BE2C (cell line): ENCODE results near the gene PLEKHF1.

Source experiments
- DNase-seq: peaks from one replicate; pipeline ENCODE4 v3.0.0-alpha.2; 2020
- H3K27me3 ChIP-seq: fragments of 250-450 bp; sonication (Bioruptor Pico); 2 replicates; pipeline ENCODE4 v1.5.1; 2020; ENCODE audit warnings: mild to moderate bottlenecking
- H3K36me3 ChIP-seq: fragments of 250-450 bp; sonication (Bioruptor Pico); 2 replicates; pipeline ENCODE4 v1.5.1; 2020; ENCODE audit warnings: mild to moderate bottlenecking
- H3K4me1 ChIP-seq: fragments of 250-450 bp; sonication (Bioruptor Pico); 2 replicates; pipeline ENCODE4 v1.5.1; 2020
- H3K4me3 ChIP-seq: 2 replicates; pipeline ENCODE4 v1.5.1; 2011; ENCODE audit warnings: low read depth, low read length
- H3K9me3 ChIP-seq: fragments of 250-450 bp; sonication (Bioruptor Pico); 2 replicates; pipeline ENCODE4 v1.5.1; 2020
- CTCF ChIP-seq: IDR thresholded peaks from 2 replicates; pipeline ENCODE4 v1.5.1; 2012; ENCODE audit warnings: mild to moderate bottlenecking, low read depth, low read length

Gene PLEKHF1

GRCh38 chr19:29640231-29640630 lies 25.0 kb upstream of the PLEKHF1 start:
- Histone ChIP-seq H3K4me3 (no peak overlapping the region), H3K4me1 (no peaks in the 10 kb centered on the region), H3K27me3 (0 out of 2 replicates have a peak, but pooled peaks cover 4% of the 10 kb centered on the region), H3K36me3 (no peaks in the 10 kb centered on the region), H3K9me3 (no peaks in the 10 kb centered on the region)
- no peak for TF ChIP-seq CTCF
- no peak for DNase-seq

- no peak for DNase-seq
- Histone ChIP-seq H3K9me3 (no peaks in the 10 kb centered on the region), H3K4me3 (no peak overlapping the region), H3K4me1 (no peaks in the 10 kb centered on the region), H3K36me3 (no peaks in the 10 kb centered on the region), H3K27me3 (0 out of 2 replicates have a peak, but pooled peaks cover 7% of the 10 kb centered on the region)
- TF ChIP-seq CTCF = no peak
Measured at GRCh38 chr19:29641597-29641996, 23.7 kb upstream of the PLEKHF1 start.

GRCh38 chr19:29643361-29643935 lies 21.8 kb upstream of the PLEKHF1 start:
- no peak overlapping the region for H3K4me3 ChIP-seq
- H3K27me3 ChIP-seq = 0 out of 2 replicates have a peak, but pooled peaks cover 7% of the 10 kb centered on the region
- TF ChIP-seq CTCF = no peak
- H3K4me1 ChIP-seq = no peaks in the 10 kb centered on the region
- DNase-seq = no peak
- no peaks in the 10 kb centered on the region for H3K9me3 ChIP-seq
- no peaks in the 10 kb centered on the region for H3K36me3 ChIP-seq

GRCh38 chr19:29644210-29644609 lies 21.1 kb upstream of the PLEKHF1 start:
- Histone ChIP-seq H3K9me3 (no peaks in the 10 kb centered on the region), H3K27me3 (0 out of 2 replicates have a peak, but pooled peaks cover 7% of the 10 kb centered on the region), H3K4me3 (no peak overlapping the region), H3K36me3 (no peaks in the 10 kb centered on the region), H3K4me1 (no peaks in the 10 kb centered on the region)
- TF ChIP-seq CTCF = no peak
- DNase-seq = no peak

- H3K36me3 ChIP-seq = no peaks in the 10 kb centered on the region
- no peak for DNase-seq
- H3K4me1 ChIP-seq = no peaks in the 10 kb centered on the region
- 0 out of 2 replicates have a peak, but pooled peaks cover 3% of the 10 kb centered on the region for H3K27me3 ChIP-seq
- H3K9me3 ChIP-seq = no peaks in the 10 kb centered on the region
- H3K4me3 ChIP-seq = no peak overlapping the region
- no peak for TF ChIP-seq CTCF
Measured at GRCh38 chr19:29645491-29645867, 19.8 kb upstream of the PLEKHF1 start.

GRCh38 chr19:29645911-29646310 lies 19.4 kb upstream of the PLEKHF1 start:
- H3K4me3 ChIP-seq = no peak overlapping the region
- 0 out of 2 replicates have a peak, but pooled peaks cover 3% of the 10 kb centered on the region for H3K27me3 ChIP-seq
- no peaks in the 10 kb centered on the region for H3K4me1 ChIP-seq
- no peak for DNase-seq
- no peak for TF ChIP-seq CTCF
- no peaks in the 10 kb centered on the region for H3K36me3 ChIP-seq
- H3K9me3 ChIP-seq = no peaks in the 10 kb centered on the region
